HFF-Myc (cell line): ENCODE data around the gene NME9.

Source experiments
- DNase-seq: peaks from one replicate; pipeline ENCODE4 v3.0.0-alpha.2; 2011; ENCODE audit warnings: low read depth; ENCODE audit errors: extremely low read depth
- H3K4me3 ChIP-seq: replicated peaks from 2 replicates; pipeline ENCODE4 v1.5.1; 2011; ENCODE audit warnings: low read depth, mild to moderate bottlenecking, control low read depth, low read length
- TF ChIP-seq, protein P1 (sequence below): IDR thresholded peaks from 2 replicates; pipeline ENCODE4 v1.5.1; 2012; ENCODE audit warnings: mild to moderate bottlenecking, low read depth, low read length, control low read depth; ENCODE audit errors: missing control alignments

NME9 gene

DNA sequence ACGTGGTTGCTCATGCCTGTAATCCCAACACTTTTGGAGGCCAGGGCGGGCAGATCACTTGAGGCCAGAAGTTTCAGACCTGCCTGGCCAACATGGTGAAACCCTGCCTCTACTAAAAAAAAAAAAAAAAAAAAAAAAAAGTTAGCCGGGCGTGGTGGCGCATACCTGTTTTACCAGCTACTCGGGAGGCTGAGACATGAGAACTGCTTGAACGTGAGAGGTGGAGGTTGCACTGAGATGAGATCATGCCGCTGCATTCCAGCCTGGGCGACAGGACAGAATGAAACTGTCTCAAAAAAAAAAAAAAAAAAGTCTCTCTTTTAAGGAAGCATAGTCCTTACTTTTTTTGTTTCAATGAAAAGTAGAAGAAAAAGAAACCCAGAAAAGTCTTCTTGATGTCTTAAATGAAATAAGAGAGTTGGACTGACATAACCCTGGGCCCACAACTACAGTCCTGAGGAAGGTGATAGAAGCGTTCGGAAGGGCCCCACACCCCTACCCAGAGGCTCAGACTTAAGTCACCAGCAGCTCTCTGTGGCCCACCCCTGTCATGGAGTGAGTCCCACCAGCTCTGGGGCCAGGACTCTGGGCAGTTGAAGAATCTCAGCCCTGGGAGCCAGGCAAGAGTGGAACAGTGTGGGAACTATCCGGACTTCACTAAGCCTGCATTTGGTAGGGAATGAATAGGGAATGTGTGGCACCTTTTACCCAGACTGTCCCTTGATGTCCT is 2.6 kb downstream of the NME9 start:
- TF ChIP-seq, protein P1, sequence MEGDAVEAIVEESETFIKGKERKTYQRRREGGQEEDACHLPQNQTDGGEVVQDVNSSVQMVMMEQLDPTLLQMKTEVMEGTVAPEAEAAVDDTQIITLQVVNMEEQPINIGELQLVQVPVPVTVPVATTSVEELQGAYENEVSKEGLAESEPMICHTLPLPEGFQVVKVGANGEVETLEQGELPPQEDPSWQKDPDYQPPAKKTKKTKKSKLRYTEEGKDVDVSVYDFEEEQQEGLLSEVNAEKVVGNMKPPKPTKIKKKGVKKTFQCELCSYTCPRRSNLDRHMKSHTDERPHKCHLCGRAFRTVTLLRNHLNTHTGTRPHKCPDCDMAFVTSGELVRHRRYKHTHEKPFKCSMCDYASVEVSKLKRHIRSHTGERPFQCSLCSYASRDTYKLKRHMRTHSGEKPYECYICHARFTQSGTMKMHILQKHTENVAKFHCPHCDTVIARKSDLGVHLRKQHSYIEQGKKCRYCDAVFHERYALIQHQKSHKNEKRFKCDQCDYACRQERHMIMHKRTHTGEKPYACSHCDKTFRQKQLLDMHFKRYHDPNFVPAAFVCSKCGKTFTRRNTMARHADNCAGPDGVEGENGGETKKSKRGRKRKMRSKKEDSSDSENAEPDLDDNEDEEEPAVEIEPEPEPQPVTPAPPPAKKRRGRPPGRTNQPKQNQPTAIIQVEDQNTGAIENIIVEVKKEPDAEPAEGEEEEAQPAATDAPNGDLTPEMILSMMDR: no peak
- no peak overlapping the region for H3K4me3 ChIP-seq
- no peak for DNase-seq

DNA sequence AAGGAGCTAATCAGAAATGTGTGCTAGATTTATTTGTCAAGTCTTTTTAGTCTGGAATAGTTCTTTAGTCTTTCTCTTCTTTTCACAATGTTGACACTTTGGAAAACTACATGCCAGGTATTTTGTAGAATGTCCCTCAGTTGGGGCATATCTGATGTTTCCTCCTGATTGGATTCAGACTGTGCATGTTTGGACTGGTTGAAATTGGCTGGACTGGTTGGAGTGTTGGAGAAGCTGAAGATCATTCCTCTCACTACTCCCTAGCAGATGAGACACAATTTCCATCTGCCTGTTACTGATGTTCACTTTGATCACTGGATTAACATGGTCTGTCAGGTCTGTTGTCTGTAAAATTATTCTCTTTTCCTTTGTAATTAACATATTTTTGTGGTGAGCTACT is 3.7 kb downstream of the NME9 start:
- DNase-seq: no peak
- TF ChIP-seq, protein P1: no peak
- H3K4me3 ChIP-seq: no peak overlapping the region

DNA sequence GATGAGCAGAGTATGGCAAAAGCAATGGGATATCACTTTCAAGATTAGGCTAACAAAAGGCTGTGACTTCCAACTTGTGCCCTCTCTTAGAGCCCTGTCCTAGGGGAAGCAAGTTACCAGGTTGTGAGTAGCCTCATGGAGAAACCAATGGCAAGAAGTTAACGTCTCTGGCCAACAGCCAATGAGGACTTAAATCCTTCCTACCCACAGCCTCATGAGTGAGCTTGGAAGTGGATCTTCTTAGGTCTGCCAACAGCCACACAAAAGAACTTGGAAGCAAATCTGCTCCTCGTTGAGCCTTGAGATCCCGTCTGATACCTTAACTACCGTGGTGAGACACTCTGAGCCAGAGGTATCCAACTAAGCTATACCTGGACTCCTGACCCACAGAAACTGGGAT is 5.7 kb downstream of the NME9 start:
- TF ChIP-seq, protein P1: no peak
- H3K4me3 ChIP-seq: no peak overlapping the region
- DNase-seq: no peak

DNA sequence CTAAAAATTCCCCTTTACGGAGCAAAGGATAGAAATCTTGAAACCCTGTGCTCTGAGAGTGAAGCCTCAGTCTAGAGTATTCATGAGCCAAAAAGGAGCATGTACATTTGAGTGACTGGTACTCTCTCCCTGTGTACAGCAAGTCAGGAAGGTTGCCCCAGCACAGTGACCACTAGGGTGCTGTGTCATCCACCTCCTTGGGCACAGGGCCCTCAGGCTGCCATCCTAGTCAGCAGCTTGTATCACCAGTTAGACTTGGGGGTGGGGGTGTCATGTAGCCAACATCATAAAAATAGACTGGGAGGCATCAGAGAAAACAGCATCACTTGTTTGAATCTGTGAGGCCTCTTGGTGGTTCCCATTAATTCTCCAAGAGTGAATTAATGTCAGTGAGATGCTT is 12.0 kb downstream of the NME9 start:
- TF ChIP-seq, protein P1: no peak

DNA sequence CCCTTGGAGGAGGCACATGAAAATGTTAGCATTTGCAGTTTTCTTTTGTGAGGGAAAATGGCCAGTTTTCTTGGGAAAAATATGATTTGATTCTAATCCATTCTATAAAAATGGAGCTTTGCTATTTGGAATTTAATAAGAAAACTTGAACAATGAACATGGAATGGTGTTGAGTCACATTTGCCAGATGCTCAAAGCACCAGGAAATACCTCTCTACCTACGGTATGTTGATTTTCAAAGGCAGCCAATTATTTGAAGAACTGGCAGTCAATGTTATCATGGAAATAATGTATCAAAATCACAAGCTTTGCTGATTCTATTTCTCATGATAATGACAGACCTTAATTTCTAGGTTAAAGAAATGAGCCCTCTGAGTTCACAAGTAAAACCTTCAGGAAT is 14.9 kb downstream of the NME9 start:
- TF ChIP-seq, protein P1: no peak
- no peak overlapping the region for H3K4me3 ChIP-seq
- DNase-seq: no peak

More for the DNA sequence above, 12.0 kb downstream of the NME9 start:
- no peak overlapping the region for H3K4me3 ChIP-seq
- no peak for DNase-seq

DNA sequence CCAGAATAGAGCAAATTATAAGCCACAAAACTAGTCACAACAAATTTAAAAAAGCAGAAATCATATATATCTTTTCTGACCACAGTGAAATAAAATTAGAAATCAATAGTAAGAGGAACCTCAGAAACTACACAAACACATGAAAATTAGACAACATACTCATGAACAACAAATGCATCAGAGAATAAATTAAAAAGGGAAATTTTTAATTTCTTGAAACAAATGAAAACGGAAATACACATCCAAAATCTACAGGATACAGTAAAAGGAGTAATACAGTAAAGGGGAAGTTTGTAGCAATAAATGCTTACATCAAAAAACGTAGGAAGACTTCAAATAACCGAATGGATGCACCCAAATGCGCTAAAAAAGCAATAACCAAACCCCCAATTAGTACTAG is 19.2 kb downstream of the NME9 start:
- no peak overlapping the region for H3K4me3 ChIP-seq
- DNase-seq: no peak
- TF ChIP-seq, protein P1: no peak

DNA sequence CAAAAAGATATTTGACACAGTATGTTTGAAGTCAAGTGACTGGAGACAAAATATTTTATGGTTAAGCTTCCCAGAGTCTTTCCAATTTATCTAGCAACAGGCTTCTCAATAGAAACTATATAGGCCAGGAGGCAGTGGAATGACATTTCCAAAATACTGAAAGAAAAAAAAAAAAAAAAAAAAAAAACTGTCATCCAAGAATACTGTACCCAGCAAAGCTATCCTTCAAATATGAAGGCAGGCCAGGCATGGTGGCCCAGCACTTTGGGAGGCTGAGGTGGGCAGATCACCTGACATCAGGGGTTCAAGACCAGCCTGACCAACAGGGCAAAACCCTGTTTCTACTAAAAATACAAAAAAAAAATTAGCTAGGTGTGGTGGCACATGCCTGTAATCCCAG is 20.9 kb downstream of the NME9 start:
- no peak for DNase-seq
- no peak overlapping the region for H3K4me3 ChIP-seq
- TF ChIP-seq, protein P1: no peak
